ENCODE data around the gene ZNF143. TPM values are rescaled to one million over a fixed set of nuclear protein-coding genes. Genes with fewer than 3 reads are reported as not detected.
"Not testable (repeated sequence)": the region's sequence is repeated elsewhere in the genome, so short reads cannot be mapped to it uniquely, and the experiment has no call there.

Gene ZNF143
- total RNA-seq, 8 experiments from 2014 or later, result 18.5 to 29.7 (median 23.0) TPM

GRCh38 chr11:9509041-9509440 lies 48.2 kb downstream of the ZNF143 start:
- Histone ChIP-seq H3K4me3 (no peak overlapping the region), H3K4me1 (replicated peaks in 1 of 2) (peaks cover 0 to 2% of the 10 kb centered on the region in 2 donors), H3K27ac (no peak overlapping the region)
- ATAC-seq (replicated peaks in 6 of 8), result no peak
- WGBS, 10 experiments, result 60 to 100% (median 92%) methylated on average over 1 to 2 of the region's 2 CpGs; no CpG with 5 or more reads in 1 of the 10 experiments
- in situ Hi-C loops (cut with MboI; ENCODE audit: low pct_unique_long_range_greater_than_20kb in 2 of 9, low sequenced_read_pairs in 9 of 9, unreplicated experiment in 9 of 9), result no loop called here

DNA sequence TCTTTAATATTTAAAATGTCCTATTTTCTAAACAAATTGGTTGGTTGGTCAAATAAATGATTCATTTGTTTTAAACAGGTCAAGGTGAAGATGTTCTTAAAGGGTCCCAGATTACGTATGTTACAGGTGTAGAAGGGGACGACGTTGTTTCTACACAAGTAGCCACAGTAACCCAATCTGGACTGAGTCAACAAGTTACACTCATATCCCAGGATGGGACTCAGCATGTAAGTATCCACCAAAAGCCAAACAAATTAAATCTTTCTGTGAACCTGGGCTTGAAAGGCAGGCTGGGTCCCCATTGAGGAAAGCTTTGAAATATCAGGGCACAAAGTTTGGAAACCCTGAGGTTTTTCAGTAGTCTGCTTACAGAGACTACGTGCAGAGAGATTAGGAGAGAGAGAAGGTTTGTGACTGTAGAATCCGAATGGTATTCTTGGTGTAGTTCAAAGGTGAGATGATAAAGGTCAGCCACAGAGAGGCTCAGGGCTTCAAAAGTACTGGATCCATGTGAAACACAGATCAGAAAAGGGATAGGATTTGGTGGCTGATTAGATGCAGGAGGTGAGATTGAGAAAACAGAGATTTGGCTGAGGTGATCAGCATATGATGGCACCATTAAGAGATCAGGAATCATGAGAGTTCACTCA lies 51.7 kb downstream of the ZNF143 start:
- in situ Hi-C loops (cut with MboI; ENCODE audit: low pct_unique_long_range_greater_than_20kb in 2 of 9, low sequenced_read_pairs in 9 of 9, unreplicated experiment in 9 of 9), result no loop called here
- no peaks in the 10 kb centered on the region for H3K4me1 ChIP-seq (replicated peaks in 1 of 2)
- H3K4me3 ChIP-seq, result no peak overlapping the region
- H3K27ac ChIP-seq, result no peak overlapping the region
- no peak for ATAC-seq (replicated peaks in 6 of 8)
- 58 to 100% (median 97%) methylated on average over 2 to 5 of the region's 5 CpGs; no CpG with 5 or more reads in 3 of the 10 experiments for WGBS, 10 experiments

- H3K4me1 ChIP-seq (replicated peaks in 1 of 2); H3K27ac ChIP-seq; H3K4me3 ChIP-seq; in situ Hi-C loops (cut with MboI; ENCODE audit: low pct_unique_long_range_greater_than_20kb in 2 of 9, low sequenced_read_pairs in 9 of 9, unreplicated experiment in 9 of 9); ATAC-seq (replicated peaks in 6 of 8): not testable (repeated sequence)
- WGBS, 10 experiments, result 100% methylated on average over 1 of the region's 1 CpG; no CpG with 5 or more reads in 7 of the 10 experiments
Observed at GRCh38 chr11:9514576-9514975, 53.8 kb downstream of the ZNF143 start.

GRCh38 chr11:9516113-9516512 lies 55.3 kb downstream of the ZNF143 start:
- Histone ChIP-seq H3K4me3 (no peak overlapping the region), H3K4me1 (replicated peaks in 1 of 2) (no peaks in the 10 kb centered on the region), H3K27ac (no peak overlapping the region)
- ATAC-seq (replicated peaks in 6 of 8), result peak in 5 of 8 experiments; percentile 25 to 41 (median 37)
- WGBS, 10 experiments, result 17 to 94% (median 84%) methylated on average over 1 to 4 of the region's 4 CpGs; no CpG with 5 or more reads in 4 of the 10 experiments
- in situ Hi-C loops (cut with MboI; ENCODE audit: low pct_unique_long_range_greater_than_20kb in 2 of 9, low sequenced_read_pairs in 9 of 9, unreplicated experiment in 9 of 9), result no loop called here

DNA sequence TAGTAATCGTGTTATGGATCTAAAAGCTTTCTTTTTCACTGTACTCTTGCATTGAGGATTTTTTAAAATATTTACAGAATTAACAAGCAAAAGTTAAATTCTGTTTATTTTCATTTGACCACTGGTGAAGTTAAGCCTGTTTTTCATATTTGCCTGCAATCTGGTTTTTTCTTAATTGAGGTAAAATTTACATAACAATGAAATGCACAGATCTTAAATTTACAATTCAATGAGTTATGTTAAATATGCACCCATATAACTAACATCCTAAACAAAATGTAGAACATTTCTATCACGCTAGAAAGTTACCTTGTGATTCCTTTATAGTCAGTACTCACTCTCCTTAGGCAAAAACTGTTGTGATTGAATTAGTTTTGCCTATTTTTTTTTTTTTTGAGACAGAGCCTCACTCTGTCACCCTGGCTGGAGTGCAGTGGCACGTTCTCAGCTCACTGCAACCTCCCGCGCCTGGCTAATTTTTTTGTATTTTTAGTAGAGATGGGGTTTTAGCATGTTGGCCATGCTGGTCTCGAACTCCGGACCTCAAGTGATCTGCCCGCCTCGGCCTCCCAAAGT lies 58.1 kb downstream of the ZNF143 start:
- peak in 3 of 8 experiments; percentile 15 to 61 (median 18) for ATAC-seq (replicated peaks in 6 of 8)
- WGBS, 10 experiments, result 16 to 100% (median 67%) methylated on average over 2 to 9 of the region's 9 CpGs
- no peaks in the 10 kb centered on the region for H3K4me1 ChIP-seq (replicated peaks in 1 of 2)
- in situ Hi-C loops (cut with MboI; ENCODE audit: low pct_unique_long_range_greater_than_20kb in 2 of 9, low sequenced_read_pairs in 9 of 9, unreplicated experiment in 9 of 9), result no loop called here
- no peak overlapping the region for H3K4me3 ChIP-seq
- H3K27ac ChIP-seq, result no peak overlapping the region

- H3K27ac ChIP-seq, result no peak overlapping the region
- peaks cover 0 to 3% of the 10 kb centered on the region in 2 donors for H3K4me1 ChIP-seq (replicated peaks in 1 of 2)
- H3K4me3 ChIP-seq, result no peak overlapping the region
- in situ Hi-C loops (cut with MboI; ENCODE audit: low pct_unique_long_range_greater_than_20kb in 2 of 9, low sequenced_read_pairs in 9 of 9, unreplicated experiment in 9 of 9), result no loop called here
- no peak for ATAC-seq (replicated peaks in 6 of 8)
- 80 to 100% (median 93%) methylated on average over 1 to 2 of the region's 2 CpGs; no CpG with 5 or more reads in 6 of the 10 experiments for WGBS, 10 experiments
Observed at GRCh38 chr11:9524001-9524400, 63.2 kb downstream of the ZNF143 start.

DNA sequence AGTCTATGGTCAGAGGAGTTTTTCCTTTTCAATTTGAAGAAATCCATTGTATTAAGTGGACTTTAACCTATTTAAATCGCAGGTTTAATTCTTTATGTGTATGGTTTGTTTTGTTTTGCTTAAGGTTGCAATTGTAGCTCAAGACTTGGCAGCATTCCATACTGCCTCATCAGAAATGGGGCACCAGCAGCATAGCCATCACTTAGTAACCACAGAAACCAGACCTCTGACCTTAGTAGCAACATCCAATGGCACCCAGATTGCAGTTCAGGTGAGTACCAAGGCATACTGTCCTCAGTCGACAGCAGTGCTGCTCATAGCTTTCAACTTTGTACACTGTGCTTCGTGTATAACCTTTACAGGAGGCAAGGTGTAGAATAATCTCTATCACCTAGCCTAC lies 64.3 kb downstream of the ZNF143 start:
- H3K4me3 ChIP-seq, result no peak overlapping the region
- in situ Hi-C loops (cut with MboI; ENCODE audit: low pct_unique_long_range_greater_than_20kb in 2 of 9, low sequenced_read_pairs in 9 of 9, unreplicated experiment in 9 of 9), result no loop called here
- no peak for ATAC-seq (replicated peaks in 6 of 8)
- no peak overlapping the region for H3K27ac ChIP-seq
- 70 to 100% (median 97%) methylated on average over 2 to 3 of the region's 3 CpGs; no CpG with 5 or more reads in 3 of the 10 experiments for WGBS, 10 experiments
- H3K4me1 ChIP-seq (replicated peaks in 1 of 2), result peaks cover 2 to 3% of the 10 kb centered on the region in 2 donors

DNA sequence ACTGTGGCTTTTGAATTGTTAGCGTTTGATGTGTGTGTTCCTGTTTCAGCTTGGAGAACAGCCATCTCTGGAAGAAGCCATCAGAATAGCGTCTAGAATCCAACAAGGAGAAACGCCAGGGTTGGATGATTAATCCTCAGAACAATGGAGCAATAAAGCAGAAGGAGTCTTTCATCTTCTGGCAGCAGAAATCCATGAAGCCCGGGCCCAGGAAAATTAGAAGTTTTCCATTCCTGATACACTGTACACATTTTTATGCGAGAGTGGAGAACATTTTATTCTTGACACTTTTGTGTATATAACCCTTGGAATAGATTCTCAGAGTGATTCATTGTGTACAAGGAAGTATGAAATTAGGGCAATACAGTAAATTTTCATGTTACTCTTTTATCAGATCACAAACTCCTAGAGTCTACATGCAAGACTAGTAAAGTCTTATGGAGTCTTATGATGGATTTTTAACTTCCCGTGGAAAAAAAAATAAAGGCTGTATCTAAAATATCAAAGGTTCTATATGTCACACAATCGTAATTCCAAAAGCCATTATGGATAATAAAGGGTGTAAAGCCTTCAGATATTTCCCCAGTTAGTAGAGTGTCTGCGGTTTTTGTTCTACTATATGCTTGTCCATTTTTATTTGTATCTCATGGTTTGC lies 66.8 kb downstream of the ZNF143 start:
- WGBS, 10 experiments, result 2 to 100% (median 57%) methylated on average over 2 to 8 of the region's 8 CpGs
- peaks cover 2 to 3% of the 10 kb centered on the region in 2 donors for H3K4me1 ChIP-seq (replicated peaks in 1 of 2)
- H3K4me3 ChIP-seq, result no peak overlapping the region
- no peak overlapping the region for H3K27ac ChIP-seq
- peak in 4 of 8 experiments; percentile 17 to 50 (median 34) for ATAC-seq (replicated peaks in 6 of 8)
- in situ Hi-C loops (cut with MboI; ENCODE audit: low pct_unique_long_range_greater_than_20kb in 2 of 9, low sequenced_read_pairs in 9 of 9, unreplicated experiment in 9 of 9), result no loop called here

DNA sequence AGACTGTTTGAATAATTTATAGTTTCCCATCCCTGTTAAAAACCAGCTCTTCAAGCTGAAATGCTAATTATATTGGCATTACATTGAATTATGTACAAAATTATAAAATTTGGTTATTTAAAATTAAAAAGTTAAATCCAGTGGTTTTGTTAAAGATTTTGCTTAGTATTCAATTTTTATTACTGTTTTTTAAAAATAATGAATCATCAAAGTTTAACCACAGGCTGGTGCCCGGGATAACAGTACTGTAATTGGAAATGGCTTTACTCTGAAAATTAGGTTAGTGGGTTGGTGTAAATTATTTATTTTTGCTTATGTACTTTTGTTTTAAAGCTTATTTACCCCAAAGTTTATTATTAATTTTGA lies 67.3 kb downstream of the ZNF143 start:
- H3K4me1 ChIP-seq (replicated peaks in 1 of 2), result peaks cover 2 to 3% of the 10 kb centered on the region in 2 donors
- WGBS, 10 experiments, result 0 to 100% (median 90%) methylated on average over 1 of the region's 1 CpG
- no peak overlapping the region for H3K27ac ChIP-seq
- no peak overlapping the region for H3K4me3 ChIP-seq
- no peak for ATAC-seq (replicated peaks in 6 of 8)
- in situ Hi-C loops (cut with MboI; ENCODE audit: low pct_unique_long_range_greater_than_20kb in 2 of 9, low sequenced_read_pairs in 9 of 9, unreplicated experiment in 9 of 9), result no loop called here

GRCh38 chr11:9528573-9529333 lies 67.9 kb downstream of the ZNF143 start:
- Histone ChIP-seq H3K4me3 (no peak overlapping the region), H3K4me1 (replicated peaks in 1 of 2) (peaks cover 7% of the 10 kb centered on the region in 2 donors), H3K27ac (no peak overlapping the region)
- 26 to 90% (median 75%) methylated on average over 2 to 9 of the region's 12 CpGs; no CpG with 5 or more reads in 2 of the 10 experiments for WGBS, 10 experiments
- ATAC-seq (replicated peaks in 6 of 8), result peak in 3 of 8 experiments; percentile 20 to 56 (median 48)
- in situ Hi-C loops (cut with MboI; ENCODE audit: low pct_unique_long_range_greater_than_20kb in 2 of 9, low sequenced_read_pairs in 9 of 9, unreplicated experiment in 9 of 9), result no loop called here

DNA sequence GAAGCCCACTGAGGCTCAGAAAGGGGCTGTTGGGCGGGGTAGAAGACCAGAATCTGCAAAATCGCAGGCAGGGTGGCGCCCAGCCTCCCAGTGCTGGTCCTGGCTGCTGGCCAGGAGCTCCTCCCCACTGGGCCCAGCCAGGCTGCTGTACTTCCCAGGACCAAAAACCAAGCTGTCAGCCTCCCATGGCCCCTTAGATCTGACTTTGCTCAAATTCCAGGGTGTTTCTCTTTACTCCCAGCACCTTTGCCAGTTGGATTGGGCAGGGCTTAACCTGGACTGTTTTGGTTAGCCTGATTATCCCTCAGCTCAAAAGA lies 68.5 kb downstream of the ZNF143 start:
- peaks cover 9 to 11% of the 10 kb centered on the region in 2 donors for H3K4me1 ChIP-seq (replicated peaks in 1 of 2)
- H3K27ac ChIP-seq, result no peak overlapping the region
- in situ Hi-C loops (cut with MboI; ENCODE audit: low pct_unique_long_range_greater_than_20kb in 2 of 9, low sequenced_read_pairs in 9 of 9, unreplicated experiment in 9 of 9), result no loop called here
- peak in 4 of 8 experiments; percentile 30 to 69 (median 66) for ATAC-seq (replicated peaks in 6 of 8)
- H3K4me3 ChIP-seq, result no peak overlapping the region
- 5 to 83% (median 69%) methylated on average over 1 to 3 of the region's 3 CpGs; no CpG with 5 or more reads in 6 of the 10 experiments for WGBS, 10 experiments

- in situ Hi-C loops (cut with MboI; ENCODE audit: low pct_unique_long_range_greater_than_20kb in 2 of 9, low sequenced_read_pairs in 9 of 9, unreplicated experiment in 9 of 9), result no loop called here
- ATAC-seq (replicated peaks in 6 of 8), result no peak
- H3K4me1 ChIP-seq (replicated peaks in 1 of 2), result peaks cover 10 to 11% of the 10 kb centered on the region in 2 donors
- 40 to 100% (median 90%) methylated on average over 1 to 6 of the region's 9 CpGs; no CpG with 5 or more reads in 3 of the 10 experiments for WGBS, 10 experiments
- H3K27ac ChIP-seq, result no peak overlapping the region
- H3K4me3 ChIP-seq, result no peak overlapping the region
Observed at GRCh38 chr11:9530020-9530621, 69.3 kb downstream of the ZNF143 start.
